Mucosa of stomach (tissue), 1 donor: ENCODE measurements around the gene GPATCH1.
A peak's percentile ranks its signal among the peaks of the same experiment; 100 is the strongest.

Source experiments
- H3K27me3 ChIP-seq: one replicate; pipeline ENCODE4 v1.7.0; 2013; ENCODE audit warnings: mild to moderate bottlenecking, low read length; ENCODE audit not compliant: control insufficient read depth, insufficient read depth
- H3K36me3 ChIP-seq: one replicate; pipeline ENCODE4 v1.7.0; 2013; ENCODE audit warnings: low read length; ENCODE audit not compliant: control insufficient read depth, insufficient read depth
- H3K4me1 ChIP-seq: one replicate; pipeline ENCODE4 v1.7.0; 2013; ENCODE audit warnings: mild to moderate bottlenecking, low read length; ENCODE audit not compliant: control insufficient read depth, insufficient read depth
- H3K4me3 ChIP-seq: one replicate; pipeline ENCODE4 v1.7.0; 2013; ENCODE audit warnings: low read length
- H3K9ac ChIP-seq: one replicate; pipeline ENCODE4 v1.7.0; 2013; ENCODE audit warnings: mild to moderate bottlenecking, low read length, moderate library complexity
- H3K9me3 ChIP-seq: one replicate; pipeline ENCODE4 v1.7.0; 2013; ENCODE audit warnings: mild to moderate bottlenecking, low read length, moderate library complexity; ENCODE audit not compliant: control insufficient read depth
- donor health status: Pancreatic carcinoma.

GPATCH1 gene

GRCh38 chr19:33048806-33049676 is 31.9 kb upstream of the GPATCH1 start:
- H3K9ac ChIP-seq, result peak overlapping the region; percentile 30

GRCh38 chr19:33050110-33050509 is 30.9 kb upstream of the GPATCH1 start:
- H3K4me1 ChIP-seq, result peaks cover 74% of the 10 kb centered on the region
- H3K27me3 ChIP-seq, result no peaks in the 10 kb centered on the region
- H3K9me3 ChIP-seq, result no peaks in the 10 kb centered on the region
- no peak overlapping the region for H3K9ac ChIP-seq
- H3K4me3 ChIP-seq, result no peak overlapping the region
- peaks cover 6% of the 10 kb centered on the region for H3K36me3 ChIP-seq

More at GRCh38 chr19:33048806-33049676, 31.9 kb upstream of the GPATCH1 start:
- Histone ChIP-seq H3K27me3 (no peaks in the 10 kb centered on the region), H3K4me3 (no peak overlapping the region), H3K36me3 (peaks cover 6% of the 10 kb centered on the region), H3K9me3 (no peaks in the 10 kb centered on the region), H3K4me1 (peaks cover 64% of the 10 kb centered on the region)

DNA sequence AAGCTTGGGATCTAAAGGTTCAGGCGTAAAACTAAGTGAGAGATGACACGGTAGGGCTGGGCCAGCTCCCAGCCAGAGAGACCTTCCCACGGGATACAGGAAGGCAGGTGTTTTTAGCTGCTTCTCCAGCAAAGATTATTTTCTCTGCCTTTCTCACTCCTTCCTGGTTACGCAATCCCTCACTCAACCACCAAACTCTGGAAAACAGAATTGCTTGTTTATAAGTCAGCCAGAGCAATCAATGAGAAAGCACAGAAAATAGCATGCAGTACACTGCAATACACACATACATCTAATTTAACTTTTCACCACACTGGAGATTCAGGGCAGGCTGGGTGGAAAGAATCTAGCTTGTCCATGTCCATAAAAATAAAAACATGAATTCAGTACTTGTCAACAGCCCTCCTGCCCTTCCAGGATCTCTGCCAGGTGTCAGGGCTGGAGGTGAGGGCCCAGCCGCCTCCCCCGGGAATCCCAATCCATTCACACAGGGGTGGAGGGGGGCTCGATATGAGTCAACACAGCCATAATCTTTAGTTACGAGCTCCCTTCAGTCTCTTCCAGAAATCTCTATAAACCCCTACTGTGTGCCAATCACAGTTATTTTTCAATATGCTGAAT is 28.5 kb upstream of the GPATCH1 start:
- H3K9me3 ChIP-seq, result no peaks in the 10 kb centered on the region
- no peak overlapping the region for H3K4me3 ChIP-seq
- H3K4me1 ChIP-seq, result peaks cover 81% of the 10 kb centered on the region
- H3K36me3 ChIP-seq, result peaks cover 6% of the 10 kb centered on the region
- H3K9ac ChIP-seq, result peak overlapping the region; percentile 15
- no peaks in the 10 kb centered on the region for H3K27me3 ChIP-seq

DNA sequence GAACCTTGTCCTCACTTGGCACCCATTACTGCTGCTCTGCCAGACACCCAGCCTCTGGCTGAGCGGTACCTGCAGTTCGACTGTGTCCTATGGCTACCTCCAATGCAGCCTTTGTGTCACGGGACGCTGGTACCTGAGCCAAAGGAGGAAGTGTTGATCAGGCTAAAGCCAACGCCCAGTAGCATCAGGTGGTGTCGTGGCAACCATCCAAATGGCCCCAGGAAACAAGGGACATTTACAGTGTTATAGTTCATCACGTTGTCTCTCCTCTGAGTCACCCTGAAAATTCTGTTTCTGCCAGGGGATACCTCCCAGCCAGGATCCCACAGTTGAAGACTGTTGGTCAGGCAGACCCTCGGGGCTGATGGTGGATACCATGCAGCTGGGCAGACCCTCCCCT is 26.4 kb upstream of the GPATCH1 start:
- H3K9me3 ChIP-seq, result no peaks in the 10 kb centered on the region
- H3K4me1 ChIP-seq, result peaks cover 66% of the 10 kb centered on the region
- no peaks in the 10 kb centered on the region for H3K27me3 ChIP-seq
- peaks cover 4% of the 10 kb centered on the region for H3K36me3 ChIP-seq
- H3K9ac ChIP-seq, result peak overlapping the region; percentile 5
- no peak overlapping the region for H3K4me3 ChIP-seq

DNA sequence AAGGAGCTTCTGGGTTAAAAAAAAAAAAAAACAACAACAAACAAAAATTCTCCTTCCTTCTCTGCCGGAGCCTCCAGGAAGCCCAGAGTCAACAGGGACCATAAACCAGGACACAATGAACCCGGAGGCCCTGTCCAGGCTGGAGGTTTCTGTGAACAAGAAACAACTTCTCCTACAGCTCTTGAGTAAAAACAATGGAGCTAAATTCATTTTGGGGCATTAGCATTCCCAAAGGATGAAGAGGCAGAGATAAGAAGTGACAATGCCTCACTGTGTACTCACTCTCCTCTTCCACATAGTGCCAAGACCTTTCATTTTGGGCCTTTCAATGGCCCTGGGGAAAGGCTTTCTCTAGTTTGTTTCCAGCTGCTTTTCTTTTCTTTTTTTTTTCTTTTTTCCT is 25.3 kb upstream of the GPATCH1 start:
- no peaks in the 10 kb centered on the region for H3K36me3 ChIP-seq
- H3K9ac ChIP-seq, result no peak overlapping the region
- H3K9me3 ChIP-seq, result no peaks in the 10 kb centered on the region
- H3K4me1 ChIP-seq, result peaks cover 65% of the 10 kb centered on the region
- H3K27me3 ChIP-seq, result no peaks in the 10 kb centered on the region
- no peak overlapping the region for H3K4me3 ChIP-seq

DNA sequence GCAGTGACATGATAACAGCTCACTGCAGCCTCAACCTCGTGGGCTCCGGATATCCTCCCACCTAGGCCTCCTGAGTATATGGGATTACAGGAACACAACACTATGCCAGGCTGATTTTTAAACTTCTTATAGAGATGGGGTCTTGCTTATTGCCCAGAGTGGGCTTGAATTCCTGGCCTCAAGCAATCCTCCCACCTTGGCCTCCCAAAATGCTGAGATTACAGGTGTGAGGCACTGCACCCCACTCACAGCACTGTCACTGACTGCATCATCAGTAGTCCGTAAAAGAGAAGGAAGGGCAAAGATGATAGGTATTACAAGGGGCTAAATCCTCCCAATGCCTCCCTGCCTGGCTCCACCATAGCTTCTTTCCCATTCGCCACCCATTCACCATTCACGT is 20.4 kb upstream of the GPATCH1 start:
- Histone ChIP-seq H3K36me3 (no peaks in the 10 kb centered on the region), H3K4me1 (peaks cover 22% of the 10 kb centered on the region), H3K9ac (no peak overlapping the region), H3K27me3 (peaks cover 3% of the 10 kb centered on the region), H3K4me3 (no peak overlapping the region), H3K9me3 (no peaks in the 10 kb centered on the region)

- H3K27me3 ChIP-seq, result peaks cover 3% of the 10 kb centered on the region
- peaks cover 14% of the 10 kb centered on the region for H3K4me1 ChIP-seq
- H3K9ac ChIP-seq, result peak overlapping the region; percentile 73
- peak overlapping the region; percentile 41 for H3K4me3 ChIP-seq
- no peaks in the 10 kb centered on the region for H3K36me3 ChIP-seq
- no peaks in the 10 kb centered on the region for H3K9me3 ChIP-seq
These were observed 18.1 kb upstream of the GPATCH1 start for GRCh38 chr19:33062902-33063301.

DNA sequence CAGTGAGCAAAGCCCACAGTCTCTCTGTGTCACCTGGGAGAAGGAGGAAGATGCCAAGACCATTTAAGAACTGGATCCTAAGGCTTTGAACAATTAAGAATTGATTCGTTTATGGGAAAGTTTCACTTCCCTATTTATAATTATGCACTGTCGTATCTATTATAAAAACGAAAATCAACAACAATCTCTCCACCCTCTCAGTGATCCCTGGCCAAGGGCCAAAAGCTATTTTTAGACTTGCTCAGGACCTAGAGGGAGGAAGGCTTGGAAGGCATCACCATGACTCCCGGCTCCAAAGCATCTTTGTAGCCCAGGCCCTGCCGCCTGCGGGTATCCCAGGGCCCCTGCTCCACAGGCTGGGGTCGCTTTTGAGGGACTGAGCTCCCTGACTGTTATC is 17.6 kb upstream of the GPATCH1 start:
- peak overlapping the region; percentile 73 for H3K9ac ChIP-seq
- peaks cover 3% of the 10 kb centered on the region for H3K27me3 ChIP-seq

DNA sequence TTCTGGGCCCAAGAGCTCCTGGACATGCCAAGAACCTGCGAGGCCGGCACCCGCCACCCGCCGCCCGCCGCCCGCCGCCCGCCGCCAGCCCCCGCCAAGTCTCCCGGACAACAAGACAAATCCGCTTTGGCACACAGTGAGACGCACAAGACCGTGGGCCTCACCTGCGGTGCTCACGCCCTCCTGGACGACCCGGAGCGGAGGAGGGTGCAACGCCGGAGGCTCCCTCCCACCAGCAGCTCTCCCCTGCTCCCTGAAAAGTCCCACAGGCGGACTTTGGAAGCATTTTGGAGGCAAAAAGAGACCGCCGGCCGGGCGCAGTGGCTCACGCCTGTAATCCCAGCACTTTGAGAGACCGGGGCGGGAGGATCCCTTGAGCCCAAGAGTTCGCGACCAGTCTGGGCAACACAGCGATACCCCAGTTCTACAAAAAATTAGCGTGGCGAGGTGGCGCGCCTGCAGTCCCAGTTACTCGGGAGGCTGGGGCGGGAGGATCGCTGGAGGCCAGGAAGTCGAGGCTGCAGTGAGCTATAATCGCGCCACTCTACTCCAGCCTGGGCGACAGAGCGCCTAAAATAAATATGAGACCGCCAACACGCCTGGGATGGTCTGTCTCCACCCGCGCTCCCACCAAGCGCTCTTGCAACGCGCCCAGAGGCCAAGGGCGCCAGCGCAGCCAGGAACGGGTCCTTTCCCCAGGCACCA is 17.1 kb upstream of the GPATCH1 start:
- Histone ChIP-seq H3K9ac (peak overlapping the region; percentile 89), H3K27me3 (peaks cover 3% of the 10 kb centered on the region), H3K4me1 (peaks cover 14% of the 10 kb centered on the region), H3K9me3 (no peaks in the 10 kb centered on the region), H3K36me3 (no peaks in the 10 kb centered on the region), H3K4me3 (peak overlapping the region; percentile 86)

More for the DNA sequence above, 17.6 kb upstream of the GPATCH1 start:
- H3K36me3 ChIP-seq, result no peaks in the 10 kb centered on the region
- no peaks in the 10 kb centered on the region for H3K9me3 ChIP-seq
- peaks cover 14% of the 10 kb centered on the region for H3K4me1 ChIP-seq
- H3K4me3 ChIP-seq, result peak overlapping the region; percentile 41

- no peaks in the 10 kb centered on the region for H3K36me3 ChIP-seq
- peaks cover 14% of the 10 kb centered on the region for H3K4me1 ChIP-seq
- H3K9me3 ChIP-seq, result no peaks in the 10 kb centered on the region
- H3K4me3 ChIP-seq, result peak overlapping the region; percentile 86
- H3K9ac ChIP-seq, result peak overlapping the region; percentile 89
- peaks cover 3% of the 10 kb centered on the region for H3K27me3 ChIP-seq
These were observed 16.6 kb upstream of the GPATCH1 start for GRCh38 chr19:33064458-33064791.

GRCh38 chr19:33064792-33065550 is 16.0 kb upstream of the GPATCH1 start, which contains the start of gene RHPN2:
Gene RHPN2, minus strand, starts transcription at chr19:33064888. Its CDS starts 36 bp downstream, at chr19:33064852.
- Histone ChIP-seq H3K9ac (peak within 1 kb of the TSS; percentile 89), H3K4me3 (peak within 1 kb of the TSS; percentile 86), H3K4me1 (peaks cover 10% of the 10 kb centered on the region), H3K27me3 (peaks cover 3% of the 10 kb centered on the region), H3K9me3 (no peaks in the 10 kb centered on the region), H3K36me3 (no peaks in the 10 kb centered on the region)
